ENCODE data around the gene CTRB1. TPM values are rescaled to one million over a fixed set of nuclear protein-coding genes. Genes with fewer than 3 reads are reported as not detected.
"Not testable (repeated sequence)": the region's sequence is repeated elsewhere in the genome, so short reads cannot be mapped to it uniquely, and the experiment has no call there.

CTRB1 gene
- total RNA-seq, 2 experiments from 2014 or later: not detected

DNA sequence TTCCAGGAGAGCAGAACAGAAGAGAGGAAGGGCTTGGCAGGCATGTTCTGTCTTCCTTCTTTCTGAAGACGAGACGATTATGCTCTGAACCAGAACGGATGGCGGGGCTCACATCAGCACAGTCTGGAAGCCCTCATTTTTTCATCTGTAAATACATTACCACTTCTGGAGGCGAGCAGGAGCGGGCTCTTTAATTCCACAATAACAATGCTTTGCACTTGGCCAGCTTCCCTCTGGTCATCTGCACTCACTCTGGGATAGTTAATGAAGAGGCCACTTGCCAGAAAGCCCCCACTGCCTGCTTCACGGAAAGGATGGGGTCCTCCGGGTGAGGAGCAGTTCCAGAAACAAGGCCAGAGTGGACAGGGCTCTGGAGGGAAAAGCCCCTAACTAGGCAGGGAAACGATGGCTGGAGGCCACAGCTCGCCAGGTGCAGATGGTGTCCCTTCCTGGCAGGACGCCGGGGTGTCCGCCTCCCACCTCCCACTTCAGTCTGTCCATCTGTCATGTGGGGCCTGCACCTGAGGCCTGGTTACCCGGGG is 45.7 kb downstream of the CTRB1 start:
- Mint-ChIP-seq H3K27ac (no peak overlapping the region), H3K9me3 (no peaks in the 10 kb centered on the region), H3K36me3 (no peaks in the 10 kb centered on the region), H3K4me1 (ENCODE audit: low read depth) (peaks cover 6% of the 10 kb centered on the region), H3K4me3 (peak overlapping the region; percentile 24), H3K27me3 (peaks cover 30% of the 10 kb centered on the region)
- CTCF ChIA-PET: no interaction called here
- intact Hi-C loops (cut with micrococcal nuclease): no loop called here
- POLR2A ChIA-PET: interaction anchor here (0.8 kb wide), 1 partner anchor 79 kb away, joined by 3 read pairs; no protein-coding TSS in a partner anchor
- DNase-seq: no peak

- H3K4me3 Mint-ChIP-seq: no peak overlapping the region
- ChIA-PET CTCF (no interaction called here), POLR2A (interaction anchor here (0.8 kb wide), 1 partner anchor 78 kb away, joined by 3 read pairs; no protein-coding TSS in a partner anchor)
- no peak overlapping the region for H3K27ac Mint-ChIP-seq
- H3K9me3 Mint-ChIP-seq: no peaks in the 10 kb centered on the region
- no peak for DNase-seq
- peaks cover 30% of the 10 kb centered on the region for H3K27me3 Mint-ChIP-seq
- intact Hi-C loops (cut with micrococcal nuclease): no loop called here
- no peaks in the 10 kb centered on the region for H3K36me3 Mint-ChIP-seq
- peaks cover 6% of the 10 kb centered on the region for H3K4me1 Mint-ChIP-seq (ENCODE audit: low read depth)
Observed at GRCh38 chr16:75264999-75265910, 46.5 kb downstream of the CTRB1 start.

GRCh38 chr16:75265911-75266701 is 47.3 kb downstream of the CTRB1 start:
- no peak for DNase-seq
- H3K9me3 Mint-ChIP-seq: no peaks in the 10 kb centered on the region
- H3K36me3 Mint-ChIP-seq: no peaks in the 10 kb centered on the region
- ChIA-PET POLR2A (no interaction called here), CTCF (no interaction called here)
- H3K4me1 Mint-ChIP-seq (ENCODE audit: low read depth): peaks cover 6% of the 10 kb centered on the region
- no peak overlapping the region for H3K27ac Mint-ChIP-seq
- H3K27me3 Mint-ChIP-seq: peaks cover 30% of the 10 kb centered on the region
- H3K4me3 Mint-ChIP-seq: peak overlapping the region; percentile 65
- intact Hi-C loops (cut with micrococcal nuclease): no loop called here

DNA sequence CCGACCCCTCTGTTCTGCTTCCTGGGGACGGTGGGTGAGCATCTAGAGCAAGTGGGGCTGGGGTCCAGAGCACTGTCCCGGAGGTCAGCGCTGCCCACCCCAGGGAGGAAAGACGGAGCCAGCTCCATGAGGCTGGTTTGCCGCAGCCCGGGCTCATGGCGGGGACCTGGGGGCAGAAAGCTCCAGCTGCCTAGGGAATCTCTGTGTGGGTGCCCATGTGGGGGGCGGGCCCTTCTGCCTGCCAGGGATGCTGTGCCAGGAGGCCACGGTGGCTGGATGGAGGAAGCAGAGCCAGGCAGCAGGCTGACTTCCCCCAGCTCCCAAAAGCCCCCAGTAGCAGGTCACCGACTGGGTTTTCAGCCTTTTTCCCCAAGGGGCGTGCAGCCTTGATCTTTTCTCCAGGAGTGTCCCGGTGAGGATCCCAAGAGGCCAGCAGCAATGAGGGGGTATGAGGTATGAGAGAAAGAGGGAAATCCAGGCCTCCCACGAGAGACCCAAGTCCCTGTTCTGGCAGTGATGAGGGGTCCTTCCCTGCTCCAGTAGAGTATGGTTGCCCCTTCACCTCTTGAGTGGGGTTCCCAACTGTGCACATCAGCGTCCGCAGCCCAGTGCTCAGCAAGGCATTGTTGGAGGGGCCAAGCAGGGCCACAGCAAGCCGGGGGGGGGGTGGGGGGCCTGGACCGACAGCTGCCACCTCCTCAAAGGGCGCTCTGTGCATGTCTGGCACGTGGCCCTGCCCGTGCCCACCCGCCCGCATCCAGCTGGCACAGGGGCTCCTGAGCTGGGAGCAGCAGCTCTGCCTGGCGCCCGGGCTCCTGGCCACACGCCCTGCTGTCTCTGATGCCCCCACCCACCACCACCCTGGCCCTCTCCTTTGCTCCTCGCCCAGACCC is 48.2 kb downstream of the CTRB1 start:
- peak overlapping the region; percentile 65 for H3K4me3 Mint-ChIP-seq
- H3K36me3 Mint-ChIP-seq: no peaks in the 10 kb centered on the region
- POLR2A ChIA-PET: no interaction called here
- peaks cover 6% of the 10 kb centered on the region for H3K4me1 Mint-ChIP-seq (ENCODE audit: low read depth)
- intact Hi-C loops (cut with micrococcal nuclease): no loop called here
- H3K27ac Mint-ChIP-seq: no peak overlapping the region
- no peaks in the 10 kb centered on the region for H3K9me3 Mint-ChIP-seq
- CTCF ChIA-PET: no interaction called here
- DNase-seq: no peak
- peaks cover 30% of the 10 kb centered on the region for H3K27me3 Mint-ChIP-seq

DNA sequence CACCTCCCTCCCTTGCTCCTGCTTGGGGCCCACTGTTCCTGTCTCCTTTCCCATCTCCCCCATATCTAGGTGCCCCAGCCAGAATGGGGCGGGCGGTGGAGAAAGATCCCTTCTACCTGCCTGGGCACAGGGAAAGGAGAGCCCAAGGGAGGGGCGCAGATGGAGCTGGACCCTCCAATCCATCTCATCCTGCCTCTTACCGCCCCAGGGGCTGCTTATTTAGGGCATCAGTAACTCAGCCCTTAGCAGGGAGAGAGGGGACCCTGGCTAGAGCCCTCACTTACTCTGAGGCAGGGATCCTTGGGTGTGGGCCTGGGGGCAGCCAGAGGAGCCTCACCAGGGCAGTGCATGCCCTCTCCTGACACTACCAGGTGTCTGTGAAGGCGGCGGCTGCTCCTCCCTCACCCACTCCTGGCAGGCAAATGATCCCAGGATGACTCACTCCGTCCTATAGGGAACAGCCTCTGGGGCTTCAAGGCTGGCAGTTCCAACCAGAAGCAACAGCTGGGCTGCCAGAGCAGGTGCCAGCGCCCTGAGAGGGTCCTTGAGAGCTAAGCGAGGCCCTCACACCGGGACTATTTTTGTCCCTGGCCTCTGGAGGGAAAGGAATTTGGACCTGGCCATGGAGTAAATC is 49.0 kb downstream of the CTRB1 start:
- Mint-ChIP-seq H3K27ac (no peak overlapping the region), H3K36me3 (no peaks in the 10 kb centered on the region), H3K27me3 (peaks cover 31% of the 10 kb centered on the region), H3K4me3 (no peak overlapping the region), H3K4me1 (ENCODE audit: low read depth) (peaks cover 6% of the 10 kb centered on the region), H3K9me3 (no peaks in the 10 kb centered on the region)
- intact Hi-C loops (cut with micrococcal nuclease): no loop called here
- ChIA-PET CTCF (interaction anchor here (0.8 kb wide), 1 partner anchor 68 kb away, joined by 3 read pairs; no protein-coding TSS in a partner anchor), POLR2A (no interaction called here)
- no peak for DNase-seq

DNA sequence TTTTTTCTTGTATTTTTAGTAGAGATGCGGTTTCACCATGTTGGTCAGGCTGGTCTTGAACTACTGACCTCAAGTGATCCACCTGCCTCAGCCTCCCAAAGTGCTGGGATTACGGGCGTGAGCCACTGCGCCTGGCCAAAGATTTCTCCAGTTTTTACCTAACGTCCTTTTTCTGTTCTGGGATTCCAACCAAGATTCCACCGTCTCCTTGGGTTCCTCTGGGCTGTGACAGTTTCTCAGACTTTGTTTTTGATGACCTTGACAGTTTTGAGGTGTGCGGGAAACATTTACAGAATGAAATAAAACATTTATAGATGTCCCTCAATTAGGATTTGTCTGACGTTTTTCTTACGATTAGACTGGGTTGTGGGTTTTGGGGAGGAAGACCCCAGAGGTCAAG is 50.6 kb downstream of the CTRB1 start:
- H3K27ac Mint-ChIP-seq; H3K36me3 Mint-ChIP-seq; POLR2A ChIA-PET; DNase-seq; CTCF ChIA-PET; H3K9me3 Mint-ChIP-seq; H3K4me3 Mint-ChIP-seq; H3K4me1 Mint-ChIP-seq (ENCODE audit: low read depth); intact Hi-C loops (cut with micrococcal nuclease): not testable (repeated sequence)
- peaks cover 17% of the 10 kb centered on the region for H3K27me3 Mint-ChIP-seq

GRCh38 chr16:75271441-75272096 is 52.8 kb downstream of the CTRB1 start:
- Mint-ChIP-seq H3K4me1 (ENCODE audit: low read depth) (peaks cover 3% of the 10 kb centered on the region), H3K4me3 (no peak overlapping the region), H3K27me3 (peaks cover 8% of the 10 kb centered on the region), H3K9me3 (no peaks in the 10 kb centered on the region), H3K36me3 (no peaks in the 10 kb centered on the region), H3K27ac (no peak overlapping the region)
- no peak for DNase-seq
- ChIA-PET CTCF (interaction anchor here (1.3 kb wide), 1 partner anchor 38 kb away, joined by 3 read pairs; no protein-coding TSS in a partner anchor), POLR2A (no interaction called here)
- intact Hi-C loops (cut with micrococcal nuclease): no loop called here

DNA sequence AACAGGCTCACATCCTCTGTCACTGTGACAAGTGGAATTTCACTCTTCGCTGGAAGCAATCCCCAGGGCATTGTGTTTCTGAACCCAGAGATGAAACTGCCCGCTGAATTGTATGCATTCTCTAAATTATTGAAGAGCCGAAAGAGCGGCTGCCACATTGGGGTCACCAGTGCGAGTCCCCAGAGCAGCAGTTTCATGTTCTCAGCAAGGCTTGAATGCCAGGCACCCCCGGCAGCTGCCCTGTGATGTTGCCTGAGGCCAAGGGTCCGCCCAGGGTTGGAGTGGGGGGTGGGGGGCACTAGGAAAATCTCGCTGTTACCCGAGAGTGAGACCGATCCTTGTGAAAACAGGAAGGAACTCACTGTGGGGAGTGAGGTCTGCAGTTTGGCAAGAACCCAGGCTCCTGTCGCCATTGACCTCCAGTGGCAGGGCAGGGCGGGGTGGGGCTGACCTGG is 53.3 kb downstream of the CTRB1 start:
- no peaks in the 10 kb centered on the region for H3K9me3 Mint-ChIP-seq
- no peak overlapping the region for H3K27ac Mint-ChIP-seq
- H3K36me3 Mint-ChIP-seq: no peaks in the 10 kb centered on the region
- DNase-seq: no peak
- ChIA-PET POLR2A (no interaction called here), CTCF (interaction anchor here (1.3 kb wide), 1 partner anchor 38 kb away, joined by 3 read pairs; no protein-coding TSS in a partner anchor)
- intact Hi-C loops (cut with micrococcal nuclease): no loop called here
- peaks cover 4% of the 10 kb centered on the region for H3K27me3 Mint-ChIP-seq
- no peak overlapping the region for H3K4me3 Mint-ChIP-seq
- H3K4me1 Mint-ChIP-seq (ENCODE audit: low read depth): peaks cover 3% of the 10 kb centered on the region

- H3K9me3 Mint-ChIP-seq; DNase-seq; CTCF ChIA-PET; H3K27me3 Mint-ChIP-seq; POLR2A ChIA-PET; H3K4me1 Mint-ChIP-seq (ENCODE audit: low read depth); H3K4me3 Mint-ChIP-seq; intact Hi-C loops (cut with micrococcal nuclease); H3K27ac Mint-ChIP-seq; H3K36me3 Mint-ChIP-seq: not testable (repeated sequence)
Observed at GRCh38 chr16:75272629-75273028, 53.8 kb downstream of the CTRB1 start.

DNA sequence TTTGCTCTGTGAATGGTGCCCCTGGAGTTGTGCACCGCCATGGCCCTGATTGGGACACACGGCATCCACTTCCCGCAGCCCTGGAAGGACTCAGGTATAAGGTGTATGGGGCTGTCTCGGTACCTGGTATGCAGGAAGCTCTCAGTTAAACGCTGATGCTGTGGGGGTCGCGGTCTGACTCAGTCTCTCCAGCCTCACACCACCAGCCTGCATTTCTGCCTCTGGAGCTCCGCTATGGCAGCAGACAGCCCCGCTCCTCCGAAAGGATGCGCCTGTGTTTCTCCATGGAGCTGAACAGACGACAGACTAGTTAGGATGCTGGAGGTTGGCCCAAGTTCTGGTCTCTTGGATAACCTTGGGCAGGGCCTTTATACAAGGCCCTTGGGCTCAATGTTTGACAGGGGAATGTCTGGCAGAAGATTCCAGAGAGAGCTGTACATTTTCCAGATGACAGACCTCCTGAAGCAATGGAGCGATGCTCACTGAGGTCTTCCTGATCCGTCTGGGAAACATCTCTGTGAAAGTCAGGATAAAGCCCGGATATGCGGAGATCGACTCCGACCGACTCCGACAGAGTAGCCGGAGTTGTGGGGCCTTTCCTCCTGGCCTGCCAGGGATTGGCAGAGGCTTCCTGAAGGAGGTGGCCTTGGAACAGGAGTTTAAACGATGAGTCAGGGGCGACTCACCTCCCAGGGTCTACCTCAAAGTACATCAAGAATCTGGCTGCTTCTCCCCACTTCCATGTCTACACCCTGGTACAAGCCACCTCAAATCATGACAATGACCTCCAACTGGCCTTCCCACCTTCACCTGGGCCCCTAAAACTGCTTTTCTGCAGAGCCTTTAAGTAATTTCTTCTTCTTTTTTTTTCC is 54.5 kb downstream of the CTRB1 start:
- POLR2A ChIA-PET: no interaction called here
- peaks cover 4% of the 10 kb centered on the region for H3K27me3 Mint-ChIP-seq
- no peak overlapping the region for H3K4me3 Mint-ChIP-seq
- intact Hi-C loops (cut with micrococcal nuclease): no loop called here
- H3K9me3 Mint-ChIP-seq: no peaks in the 10 kb centered on the region
- H3K27ac Mint-ChIP-seq: no peak overlapping the region
- no peaks in the 10 kb centered on the region for H3K36me3 Mint-ChIP-seq
- DNase-seq: no peak
- CTCF ChIA-PET: no interaction called here
- H3K4me1 Mint-ChIP-seq (ENCODE audit: low read depth): peaks cover 3% of the 10 kb centered on the region

All from activated CD4-positive, alpha-beta memory T cell treated with anti-CD3 and anti-CD28 coated beads for 36 hours (primary cell).